K562 (cell line): ENCODE data around the gene MC2R. TPM values are rescaled to one million over a fixed set of nuclear protein-coding genes. Genes with fewer than 3 reads are reported as not detected.

Experiments used
- ATAC-seq: fragments of 200-7000 bp; cut with Tn5 transposase; 3 replicates; pipeline ENCODE4 v1.9.1; 2020; ENCODE audit warnings: moderate library complexity
- BruUV-seq: library from RNA; stranded (reverse); fragments of 400-500 nt; replicated peaks from 2 replicates; lab custom pipeline; 2021; lab: Mats Ljungman, UMichigan
- CTCF ChIA-PET: fragments of 300-600 bp; formaldehyde crosslinking; extraction: SDS; loops from one replicate; lab custom pipeline; 2021; ENCODE audit warnings: low intra/inter-chr PET ratio; lab: Yijun Ruan, JAX
- POLR2A ChIA-PET: fragments of 300-600, 350-650 bp; sonication (Branson Sonifier 250); formaldehyde crosslinking; extraction: SDS; loops from one replicate; lab custom pipeline; 2021; ENCODE audit warnings: antibody characterized with exemption, inconsistent platforms; lab: Yijun Ruan, JAX
- DNase-seq, 4 experiments: peaks; one replicate each; pipeline versions ENCODE4 v3.0.0 to v3.0.0-alpha.2; 2011 to 2018; ENCODE audit warnings: low spot score in 3 of 4, mixed read lengths in 3 of 4; ENCODE audit errors: extremely low read depth in 1 of 4
- FAIRE-seq: peaks from 2 replicates; lab custom pipeline; 2011; peaks lifted over from hg19 to GRCh38; lab: Jason Lieb, UNC
- H2AFZ ChIP-seq: 2 replicates; pipeline ENCODE4 v1.6.0; 2011; ENCODE audit warnings: low read depth, low read length, control low read depth, inconsistent platforms
- H3K27ac ChIP-seq: fragments of 200-600 bp; 3 replicates; pipeline ENCODE4 v1.8.0; 2011; ENCODE audit warnings: low read depth, mild to moderate bottlenecking, control low read depth, inconsistent platforms, low read length, moderate library complexity, mixed read lengths; ENCODE audit errors: extremely low read depth
- H3K27me3 ChIP-seq, 2 experiments: fragments of 300-600 bp in 1 of 2; 2 replicates in 1 of 2; 3 replicates in 1 of 2; pipeline versions ENCODE4 v1.6.0 to v1.8.0; 2011; ENCODE audit warnings: inconsistent platforms in 2 of 2, low read length in 2 of 2, mild to moderate bottlenecking in 1 of 2, mixed read lengths in 1 of 2, moderate library complexity in 1 of 2; ENCODE audit not compliant: control insufficient read depth in 2 of 2, insufficient read depth in 2 of 2
- H3K36me3 ChIP-seq: fragments of 300-600 bp; 3 replicates; pipeline ENCODE4 v1.8.0; 2011; ENCODE audit warnings: mild to moderate bottlenecking, low read length, inconsistent platforms; ENCODE audit not compliant: control insufficient read depth, insufficient read depth
- H3K4me1 ChIP-seq, 2 experiments: fragments of 200-600 bp in 1 of 2; replicated peaks in 1 of 2; 2 replicates in 1 of 2; 3 replicates in 1 of 2; pipeline versions ENCODE4 v1.5.1 to v1.8.0; 2011; ENCODE audit warnings: inconsistent platforms in 2 of 2, low read length in 2 of 2, mild to moderate bottlenecking in 1 of 2, mixed read lengths in 1 of 2, moderate library complexity in 1 of 2; ENCODE audit not compliant: control insufficient read depth in 2 of 2, insufficient read depth in 2 of 2
- H3K4me2 ChIP-seq: 2 replicates; pipeline ENCODE4 v1.6.1; 2011; ENCODE audit warnings: low read length, control low read depth, inconsistent platforms, mixed read lengths; ENCODE audit not compliant: insufficient read depth
- H3K4me3 ChIP-seq: fragments of 200-600 bp; sonication (generic), shearing (Covaris generic); 2 replicates; pipeline ENCODE4 v1.5.1; 2016; ENCODE audit warnings: control low read depth, inconsistent platforms
- H3K79me2 ChIP-seq: fragments of 200-600 bp; 3 replicates; pipeline ENCODE4 v1.8.0; 2011; ENCODE audit warnings: low read length, inconsistent platforms; ENCODE audit not compliant: control insufficient read depth, insufficient read depth
- H3K9ac ChIP-seq, 2 experiments: 2 replicates each; pipeline versions ENCODE4 v1.6.0 to v1.6.1; 2011; ENCODE audit warnings: low read depth in 2 of 2, low read length in 2 of 2, control low read depth in 1 of 2, inconsistent platforms in 1 of 2, mild to moderate bottlenecking in 1 of 2, mixed read lengths in 1 of 2; ENCODE audit not compliant: insufficient read depth in 1 of 2
- H3K9me1 ChIP-seq: one replicate; pipeline ENCODE4 v1.6.0; 2011; ENCODE audit warnings: inconsistent platforms, mild to moderate bottlenecking, low read length, moderate library complexity; ENCODE audit not compliant: control insufficient read depth, insufficient read depth
- H3K9me3 ChIP-seq: replicated peaks from 2 replicates; pipeline ENCODE4 v1.5.1; 2011; ENCODE audit warnings: low read depth, low read length, inconsistent platforms; ENCODE audit not compliant: control insufficient read depth, insufficient read depth
- H4K20me1 ChIP-seq: replicated peaks from 2 replicates; pipeline ENCODE4 v1.6.1; 2011; ENCODE audit warnings: low read length, inconsistent platforms, mixed read lengths; ENCODE audit not compliant: control insufficient read depth, insufficient read depth
- CCNT2 ChIP-seq: IDR thresholded peaks from 2 replicates; pipeline ENCODE4 v1.6.1; 2011; ENCODE audit warnings: borderline replicate concordance, low read depth, mild to moderate bottlenecking, moderate library complexity, mixed read lengths, low read length; ENCODE audit not compliant: insufficient read length; ENCODE audit errors: extremely low read depth
- ETS1 ChIP-seq: conservative IDR thresholded peaks from 2 replicates; pipeline ENCODE4 v1.6.1; 2011; ENCODE audit warnings: low read depth, mild to moderate bottlenecking, low read length; ENCODE audit not compliant: control insufficient read depth
- FUS ChIP-seq: fragments of 200-400 bp; formaldehyde crosslinking; optimal IDR thresholded peaks from 2 replicates; pipeline ENCODE3; 2017; ENCODE audit warnings: low read depth, low read length
- GABPA ChIP-seq: fragments of 200-800 bp; sonication (Bioruptor generic); conservative IDR thresholded peaks from 2 replicates; pipeline ENCODE4 v1.6.1; 2016; ENCODE audit warnings: low read depth, missing genetic modification characterization, missing compliant biosample characterization
- HDAC6 ChIP-seq: IDR thresholded peaks from 2 replicates; pipeline ENCODE4 v1.6.1; 2012; ENCODE audit warnings: low read depth, mild to moderate bottlenecking, control low read depth, inconsistent platforms, low read length, moderate library complexity
- MAZ ChIP-seq, 2 experiments: fragments of 450-650 bp in 1 of 2; sonication (generic) in 1 of 2; formaldehyde crosslinking; IDR thresholded peaks in 1 of 2; conservative IDR thresholded peaks in 1 of 2; 2 replicates each; pipeline versions ENCODE4 v1.4.0 to v1.5.0; 2020; ENCODE audit warnings: mild to moderate bottlenecking in 1 of 2, missing genetic modification reagents in 1 of 2
- MBD2 ChIP-seq: sonication (generic); IDR thresholded peaks from 2 replicates; pipeline ENCODE4 v1.6.1; 2016; ENCODE audit warnings: low read depth, borderline replicate concordance
- NR2C1 ChIP-seq, 2 experiments: fragments of 450-650 bp; IDR thresholded peaks; 2 replicates each; pipeline ENCODE4 v1.6.1; 2017; ENCODE audit warnings: mild to moderate bottlenecking in 2 of 2, antibody characterized with exemption in 1 of 2, inconsistent platforms in 1 of 2, missing compliant biosample characterization in 1 of 2, missing genetic modification characterization in 1 of 2
- PHB2 ChIP-seq: fragments of 450-650 bp; IDR thresholded peaks from 2 replicates; pipeline ENCODE4 v1.6.1; 2017; ENCODE audit warnings: low read depth
- RBM15 ChIP-seq: fragments of 200-400 bp; formaldehyde crosslinking; IDR thresholded peaks from 2 replicates; pipeline ENCODE4 v1.6.1; 2018; ENCODE audit warnings: mild to moderate bottlenecking, low read length, moderate library complexity; ENCODE audit not compliant: insufficient read depth
- TSC22D4 ChIP-seq: fragments of 450-650 bp; IDR thresholded peaks from 2 replicates; pipeline ENCODE4 v1.6.1; 2016; ENCODE audit warnings: missing genetic modification characterization, missing biosample characterization, control low read depth
- ZNF232 ChIP-seq: sonication (generic); formaldehyde crosslinking; IDR thresholded peaks from 2 replicates; pipeline ENCODE4 v1.8.0; 2022; ENCODE audit warnings: mild to moderate bottlenecking, missing genetic modification reagents
- ZNF408 ChIP-seq: fragments of 250-450 bp; sonication (Bioruptor Pico); IDR thresholded peaks from 2 replicates; pipeline ENCODE4 v1.4.0; 2020; ENCODE audit warnings: low read depth, mild to moderate bottlenecking, moderate library complexity
- WGBS: fragments of 100-300 bp; shearing (Covaris generic); methylation state at CpG from one replicate; pipeline ENCODE4 v1.1.6; 2016; ENCODE audit warnings: low coverage, mixed read lengths; ENCODE audit not compliant: insufficient coverage; ENCODE audit errors: missing lambda C conversion rate; 5-methylcytosine and 5-hydroxymethylcytosine counted together
- in situ Hi-C: fragments of 300-500 bp; cut with MboI; formaldehyde crosslinking; loops from 4 replicates; pipeline ENCODE4 v1.15.0; 2018; ENCODE audit warnings: inconsistent platforms, mixed read lengths
- intact Hi-C: fragments of 100-400 bp; cut with micrococcal nuclease; formaldehyde crosslinking; loops from 2 replicates; pipeline ENCODE4 v1.14.2; 2022
- polyA plus RNA-seq, 8 experiments: library from polyadenylated mRNA; depleted of rRNA in 4 of 8; stranded (reverse) in 5 of 8; unstranded in 3 of 8; fragments of >200 nt; fragmentation: Nextera tagmentation in 2 of 8; fragmentation: Illumina TruSeq in 1 of 8; extraction: Ambion mirVana in 2 of 8; extraction: Trizol in 1 of 8; gene quantifications; 2 replicates each; pipeline versions ENCODE4 v1.2.1 to v1.2.3, GENCODE V29; 2011 to 2014; ENCODE audit warnings: inconsistent platforms in 1 of 8, missing spikeins in 1 of 8
- total RNA-seq, 7 experiments: library from RNA; depleted of rRNA in 6 of 7; stranded (reverse); fragments of >200 nt in 6 of 7; fragmentation: Illumina TruSeq in 2 of 7; extraction: Trizol in 2 of 7; gene quantifications; 2 replicates each; pipeline versions ENCODE4 v1.2.1 to v1.2.3, GENCODE V29; 2011 to 2021; ENCODE audit warnings: low replicate concordance in 1 of 7

MC2R gene
- total and polyA plus RNA-seq, 9 of the 15 experiments (the other 6 are each of a cell fraction or from before 2014, with no cell fraction given) = not detected

DNA sequence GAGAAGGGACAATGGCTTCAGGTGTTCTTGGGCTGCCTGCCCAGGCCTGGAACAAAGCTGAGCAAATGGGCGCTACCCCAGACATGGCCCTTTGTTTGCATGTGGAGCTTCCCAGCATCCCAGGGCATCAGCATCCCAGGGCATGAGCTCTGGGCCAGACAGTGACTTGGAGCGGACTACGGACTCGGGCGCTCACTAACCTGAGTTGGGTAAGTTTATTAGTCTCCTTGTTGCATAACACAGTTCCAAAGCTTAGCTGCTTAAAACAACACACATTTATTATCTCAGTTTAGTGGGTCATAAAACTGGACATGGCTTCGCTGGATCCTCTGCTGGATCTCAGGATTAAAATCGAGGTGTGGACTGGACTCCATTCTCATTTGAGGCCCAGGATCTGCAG lies 35.8 kb downstream of the MC2R start:
- H3K4me1 ChIP-seq = no peaks in the 10 kb centered on the region
- no peak for ATAC-seq
- no peak for FAIRE-seq
- in situ Hi-C loops (no loop called here), intact Hi-C loops (loop anchor here (5.0 kb wide), 1 partner anchor 52 kb away; no protein-coding TSS in a partner anchor)
- TF ChIP-seq NR2C1 (IDR thresholded peaks at IDR 0.05) = no peak
- TF ChIP-seq NR2C1 (tag; IDR thresholded peaks at IDR 0.05) = no peak
- no peak for TF ChIP-seq RBM15
- no peak for TF ChIP-seq MAZ (CRISPR knock-in tag; conservative IDR thresholded peaks at IDR 0.05 in 1 of 2, IDR thresholded peaks at IDR 0.05 in 1 of 2)
- no peak for TF ChIP-seq TSC22D4 (tag)
- no peak for TF ChIP-seq FUS
- no peak for TF ChIP-seq ZNF408 (CRISPR knock-in tag)
- no peak for TF ChIP-seq ZNF232 (CRISPR knock-in tag)
- no peak for TF ChIP-seq ETS1
- no peak for TF ChIP-seq GABPA (tag)
- TF ChIP-seq PHB2 = no peak
- TF ChIP-seq HDAC6 = no peak
- TF ChIP-seq CCNT2 = no peak
- TF ChIP-seq MBD2 = no peak
- no peak overlapping the region for H3K4me2 ChIP-seq
- 0% methylated on average over 7 of the region's 7 CpGs for WGBS
- ChIA-PET POLR2A (no interaction called here), CTCF (no interaction called here)
- H2AFZ ChIP-seq = no peak overlapping the region
- no peaks in the 10 kb centered on the region for H3K79me2 ChIP-seq
- BruUV-seq = no TSS peak
- no peaks in the 10 kb centered on the region for H3K9me3 ChIP-seq
- H3K9me1 ChIP-seq = no peaks in the 10 kb centered on the region
- no peaks in the 10 kb centered on the region for H3K36me3 ChIP-seq
- no peaks in the 10 kb centered on the region for H4K20me1 ChIP-seq
- DNase-seq = no peak
- no peaks in the 10 kb centered on the region for H3K27me3 ChIP-seq
- no peak overlapping the region for H3K4me3 ChIP-seq
- no peak overlapping the region for H3K9ac ChIP-seq
- no peak overlapping the region for H3K27ac ChIP-seq
